NCI-H2029 (cell line): ENCODE measurements around the gene BPTF.
"Not testable (repeated sequence)": the region's sequence is repeated elsewhere in the genome, so short reads cannot be mapped to it uniquely, and the experiment has no call there.

Experiments used
- DNase-seq: peaks from one replicate; lab custom pipeline; 2025; lab: John Stamatoyannopoulos, UW

The BPTF gene

DNA sequence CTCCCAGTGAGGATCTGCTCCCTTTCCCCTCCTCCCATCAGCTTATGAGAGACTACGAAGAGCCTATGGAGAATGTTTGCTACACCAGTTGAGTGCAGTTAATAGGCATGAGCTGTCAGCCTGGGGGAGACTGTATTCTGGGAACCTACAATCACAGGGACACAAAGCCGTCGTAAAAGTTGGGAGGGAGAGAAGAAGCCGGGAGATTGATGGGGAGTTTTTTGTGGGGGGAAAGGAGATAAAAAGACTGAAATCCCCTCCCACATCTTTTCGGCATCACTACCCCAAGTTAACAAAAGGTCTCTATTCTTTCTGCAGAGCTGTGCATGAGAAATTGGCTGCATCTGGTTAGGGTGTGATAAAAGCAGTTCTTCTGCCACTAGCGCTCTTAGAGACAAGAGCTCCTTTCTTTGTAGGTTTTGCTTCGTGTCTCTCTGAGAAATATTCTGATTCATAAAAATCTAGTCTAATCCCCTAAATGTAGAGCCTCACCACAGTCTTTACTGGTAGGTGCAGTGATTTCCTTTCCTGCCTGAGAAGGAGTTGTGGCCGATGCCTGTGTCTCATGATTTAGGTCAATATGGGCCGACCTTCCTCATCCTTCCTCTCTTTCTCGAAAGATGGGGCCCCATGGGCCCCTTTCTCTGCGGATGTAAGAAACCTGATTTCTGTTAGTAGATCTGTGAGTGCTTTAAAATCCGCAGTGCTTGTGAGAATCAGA is 77.4 kb downstream of the BPTF start:
- DNase-seq = no peak

DNA sequence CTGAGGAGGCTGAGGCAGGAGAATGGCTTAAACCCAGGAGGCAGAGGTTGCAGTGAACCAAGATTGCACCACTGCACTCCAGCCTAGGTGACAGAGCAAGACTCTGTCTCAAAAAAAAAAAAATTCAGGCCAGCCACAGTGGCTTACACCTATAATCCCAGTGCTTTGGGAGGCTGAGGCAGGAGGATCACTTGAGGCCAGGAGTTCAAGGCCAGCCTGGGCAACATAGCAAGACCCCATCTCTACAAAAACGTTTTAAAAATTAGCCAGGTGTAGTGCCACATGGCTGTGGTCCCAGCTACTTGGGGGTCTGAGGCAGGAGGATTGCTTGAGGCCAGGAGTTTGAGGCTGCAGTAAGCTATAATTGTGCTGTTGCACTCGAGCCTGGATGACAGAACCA is 80.0 kb downstream of the BPTF start:
- DNase-seq = not testable (repeated sequence)

GRCh38 chr17:67910117-67910803 is 85.0 kb downstream of the BPTF start:
- DNase-seq = not testable (repeated sequence)

- no peak for DNase-seq
Observed at GRCh38 chr17:67911059-67911782, 85.9 kb downstream of the BPTF start.

DNA sequence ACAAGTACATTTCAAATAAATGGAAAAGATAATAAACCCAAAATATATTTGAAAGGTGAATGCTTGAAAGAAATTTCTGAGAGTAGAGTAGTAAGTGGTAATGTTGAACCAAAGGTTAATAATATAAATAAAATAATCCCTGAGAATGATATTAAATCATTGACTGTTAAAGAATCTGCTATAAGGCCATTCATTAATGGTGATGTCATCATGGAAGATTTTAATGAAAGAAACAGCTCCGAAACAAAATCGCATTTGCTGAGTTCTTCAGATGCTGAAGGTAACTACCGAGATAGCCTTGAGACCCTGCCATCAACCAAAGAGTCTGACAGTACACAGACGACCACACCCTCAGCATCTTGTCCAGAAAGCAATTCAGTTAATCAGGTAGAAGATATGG is 86.8 kb downstream of the BPTF start:
- no peak for DNase-seq

GRCh38 chr17:67912656-67913055 is 87.4 kb downstream of the BPTF start:
- DNase-seq = no peak

DNA sequence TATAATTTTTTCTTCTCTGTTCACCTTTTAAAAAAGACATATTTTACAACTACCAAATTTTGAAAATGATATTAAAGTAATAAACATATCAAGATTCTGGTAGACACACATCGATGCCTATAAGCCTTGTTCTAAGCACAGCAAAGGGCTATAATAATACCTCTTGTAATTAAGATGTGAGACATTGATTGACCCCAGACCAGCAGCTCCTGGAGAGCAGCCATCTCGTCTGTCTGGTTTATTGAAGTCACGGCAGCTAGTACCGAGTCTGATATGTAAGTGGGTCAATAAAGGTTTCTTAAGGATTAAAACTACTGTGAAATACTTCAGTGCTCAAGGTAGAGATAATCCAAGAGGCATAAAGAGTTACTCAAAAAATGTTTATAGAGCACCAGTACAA is 94.9 kb downstream of the BPTF start:
- DNase-seq = no peak

DNA sequence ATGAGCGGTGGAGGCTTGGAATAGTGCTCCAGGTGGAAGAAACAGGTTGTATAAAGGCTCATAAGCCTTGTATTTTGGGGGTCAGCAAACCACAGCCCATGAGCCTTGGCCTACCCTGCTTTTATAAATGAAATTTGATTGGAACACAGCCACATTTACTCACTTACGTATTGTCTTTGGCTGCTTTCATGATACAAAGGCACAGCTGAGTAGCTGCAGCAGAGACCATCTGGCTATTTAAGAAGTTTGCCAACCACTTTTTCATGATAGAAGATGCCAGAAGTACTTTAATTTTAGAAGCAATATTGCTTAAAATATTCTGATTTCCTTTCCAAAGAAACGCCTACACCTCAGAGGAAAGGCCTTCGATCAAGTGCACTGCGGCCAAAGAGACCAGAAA is 97.2 kb downstream of the BPTF start:
- no peak for DNase-seq

GRCh38 chr17:67928842-67929241 is 103.5 kb downstream of the BPTF start:
- not testable (repeated sequence) for DNase-seq

DNA sequence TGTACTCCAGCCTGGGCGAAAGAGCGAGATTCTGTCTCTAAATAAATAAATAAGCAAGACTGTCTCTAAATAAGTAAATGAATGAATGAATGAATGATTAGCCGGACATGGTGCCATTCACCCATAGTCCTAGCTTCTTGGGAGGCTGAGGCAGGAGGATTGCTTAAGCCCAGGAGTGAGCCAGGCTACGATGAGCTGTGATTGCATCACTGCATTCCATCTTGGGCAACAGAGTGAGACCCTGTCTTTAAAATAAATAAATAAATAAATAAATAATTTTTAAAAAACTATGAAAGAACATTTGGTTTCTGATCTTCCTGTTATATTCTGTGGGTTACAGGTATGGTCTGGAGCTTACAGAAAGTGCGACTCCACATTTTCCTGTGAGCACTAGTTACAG is 105.9 kb downstream of the BPTF start:
- DNase-seq = no peak

DNA sequence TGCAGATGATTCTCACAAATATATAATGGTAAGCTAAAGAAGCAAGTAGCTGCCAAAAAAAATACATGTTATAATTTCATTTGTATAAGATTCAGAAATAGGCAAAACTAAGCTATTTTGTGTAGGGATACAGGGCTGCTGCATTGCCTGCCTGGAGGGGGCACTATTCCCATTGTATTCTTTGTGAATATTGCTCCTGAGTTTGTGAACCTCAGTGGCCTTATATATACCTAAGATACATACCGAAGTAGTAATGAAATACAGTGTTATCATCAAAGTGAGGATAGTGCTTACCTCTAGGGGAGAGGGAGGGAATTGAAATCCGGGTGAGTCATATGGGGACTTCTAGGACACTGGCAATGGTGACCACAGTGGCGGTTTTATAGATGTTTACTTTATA is 117.5 kb downstream of the BPTF start:
- DNase-seq = no peak

DNA sequence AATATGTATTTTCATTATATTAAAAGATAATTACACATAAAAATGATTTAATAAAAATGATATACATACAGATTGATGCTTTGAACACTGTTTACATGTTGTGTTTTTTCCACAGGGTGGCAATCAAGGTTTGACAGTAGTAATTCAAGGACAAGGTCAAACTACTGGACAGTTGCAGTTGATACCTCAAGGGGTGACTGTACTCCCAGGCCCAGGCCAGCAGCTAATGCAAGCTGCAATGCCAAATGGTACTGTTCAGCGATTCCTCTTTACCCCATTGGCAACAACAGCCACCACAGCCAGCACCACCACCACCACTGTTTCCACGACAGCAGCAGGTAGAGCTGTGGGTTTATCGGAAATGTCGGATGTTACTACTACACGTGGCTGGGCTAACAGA is 118.7 kb downstream of the BPTF start:
- DNase-seq = no peak

DNA sequence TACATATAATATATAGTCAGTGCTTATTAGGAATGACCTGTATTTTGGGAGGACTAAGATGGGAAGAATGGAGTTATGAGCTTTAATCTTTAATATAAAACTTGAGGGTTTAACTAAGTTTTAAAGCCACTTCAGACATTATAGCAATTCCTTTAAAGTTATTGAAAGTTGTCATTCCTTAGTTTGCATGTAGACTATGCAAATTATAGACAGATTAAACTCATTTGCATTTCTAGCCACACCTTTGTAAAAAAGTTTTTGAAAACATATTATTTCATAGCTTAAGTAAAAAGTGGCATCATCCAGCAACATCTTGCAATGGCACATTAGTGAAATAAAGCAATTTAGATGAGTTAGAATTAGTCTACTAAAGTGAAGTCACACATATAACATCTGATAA is 121.2 kb downstream of the BPTF start:
- DNase-seq = no peak

- no peak for DNase-seq
Observed at GRCh38 chr17:67947325-67947813, 122.1 kb downstream of the BPTF start.

GRCh38 chr17:67950945-67951344 is 125.6 kb downstream of the BPTF start:
- DNase-seq = no peak

GRCh38 chr17:67959510-67959909 is 134.2 kb downstream of the BPTF start:
- no peak for DNase-seq

DNA sequence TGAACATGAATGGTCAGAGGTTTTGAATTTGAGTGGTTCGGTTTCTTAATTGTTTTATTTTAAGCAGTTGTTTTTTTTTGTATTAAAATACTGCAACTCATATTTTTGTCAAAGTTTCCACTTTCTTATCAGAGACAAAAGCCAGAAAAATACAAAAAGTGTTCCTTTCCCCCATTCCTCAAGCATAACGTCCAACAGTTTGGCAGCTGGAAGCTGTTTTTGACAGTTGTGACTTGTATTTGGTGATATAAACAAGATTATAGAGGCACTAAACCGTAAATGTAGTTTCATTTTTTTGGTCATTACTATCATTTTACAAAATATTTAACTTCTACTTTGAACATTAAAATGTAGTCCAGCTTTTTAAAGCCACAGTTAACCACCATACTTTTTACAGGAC is 135.0 kb downstream of the BPTF start:
- not testable (repeated sequence) for DNase-seq

DNA sequence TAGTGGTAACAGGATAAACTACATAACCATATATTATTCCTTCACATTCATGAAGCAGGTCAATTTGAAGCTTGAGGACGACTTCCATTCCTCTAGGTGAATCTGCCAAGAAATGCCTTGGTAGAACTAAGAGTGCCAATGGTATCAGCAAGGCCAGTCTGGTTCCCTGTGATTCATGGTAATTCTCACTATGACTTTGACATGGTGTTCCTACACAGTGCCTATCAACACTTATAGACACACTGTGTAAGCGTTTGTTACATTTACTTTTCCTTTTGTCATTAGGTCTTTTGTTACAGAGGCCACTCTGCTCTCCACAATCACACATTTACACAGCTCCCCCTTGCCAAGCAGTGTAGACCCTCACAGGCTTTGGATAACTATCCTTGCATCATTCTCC is 136.9 kb downstream of the BPTF start:
- not testable (repeated sequence) for DNase-seq

DNA sequence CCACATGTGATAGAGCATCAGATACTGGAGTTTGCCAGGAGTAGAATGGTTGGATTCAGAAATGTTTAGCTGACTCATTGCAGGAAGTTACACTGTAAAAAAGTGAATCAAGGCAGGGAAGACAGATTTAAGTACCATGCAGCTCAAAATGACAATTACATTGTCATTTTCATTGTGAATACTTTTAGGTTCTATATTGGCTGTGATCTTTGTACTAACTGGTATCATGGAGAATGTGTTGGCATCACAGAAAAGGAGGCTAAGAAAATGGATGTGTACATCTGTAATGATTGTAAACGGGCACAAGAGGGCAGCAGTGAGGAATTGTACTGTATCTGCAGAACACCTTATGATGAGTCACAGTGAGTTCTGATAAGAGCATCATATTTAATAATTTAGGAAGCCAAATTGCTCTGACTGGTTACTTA is 137.9 kb downstream of the BPTF start:
- DNase-seq = peak; percentile 29

DNA sequence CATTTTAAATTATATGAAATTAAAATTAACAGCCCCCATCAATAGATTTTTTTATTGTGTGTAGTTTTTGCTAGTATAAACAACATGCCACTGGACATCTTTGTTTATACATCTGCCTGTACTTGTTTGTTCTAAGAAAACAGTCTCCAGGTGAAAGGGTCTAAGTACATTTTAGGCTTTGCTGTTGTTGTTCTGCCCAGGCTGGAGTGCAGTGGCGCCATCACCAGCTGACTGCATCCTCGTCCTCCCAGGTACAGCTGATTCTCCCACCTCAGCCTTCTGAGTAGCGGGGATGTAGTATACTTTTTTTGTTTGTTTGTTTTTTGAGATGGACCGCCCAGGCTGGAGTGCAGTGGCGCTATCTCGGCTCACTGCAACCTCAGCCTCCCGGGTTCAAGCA is 145.5 kb downstream of the BPTF start:
- DNase-seq = no peak

GRCh38 chr17:67974185-67974584 is 148.9 kb downstream of the BPTF start:
- no peak for DNase-seq

- no peak for DNase-seq
Observed at GRCh38 chr17:67974598-67975066, 149.3 kb downstream of the BPTF start.

DNA sequence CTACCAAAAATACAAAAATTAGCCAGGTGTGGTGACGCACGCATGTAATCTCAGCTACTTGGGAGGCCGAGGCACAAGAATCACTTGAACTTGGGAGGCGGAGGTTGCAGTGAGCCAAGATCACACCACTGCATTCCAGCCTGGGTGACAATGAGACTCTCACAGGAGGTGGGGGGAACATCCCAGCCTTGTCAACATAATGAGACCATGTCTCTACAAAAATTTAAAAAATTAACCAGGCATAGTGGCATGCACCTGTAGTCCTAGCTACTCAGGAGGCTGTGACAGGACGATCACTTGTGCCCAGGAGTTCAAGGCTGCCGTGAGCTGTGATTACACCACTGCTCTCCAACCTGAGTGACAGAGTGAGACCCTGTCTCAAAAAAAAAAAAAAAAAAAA is 151.0 kb downstream of the BPTF start:
- DNase-seq = not testable (repeated sequence)
